ENCODE results near the gene ITK.

ITK gene

GRCh38 chr5:157292599-157292998, 112.0 kb downstream of the ITK start:
- Histone ChIP-seq H3K27me3 (ENCODE audit: insufficient read depth, poor library complexity, severe bottlenecking) (no peaks in the 10 kb centered on the region), H3K27ac (replicated peaks) (no peak overlapping the region), H3K4me3 (replicated peaks; ENCODE audit: insufficient read depth, low read length) (no peak overlapping the region)
- DNase-seq (ENCODE audit: low read depth in 1 of 2, low spot score in 1 of 2) = no peak
- TF ChIP-seq SPI1 (IDR thresholded peaks at IDR 0.05; ENCODE audit: borderline replicate concordance, low read depth) (no peak), POLR2AphosphoS5 (IDR thresholded peaks at IDR 0.05; ENCODE audit: low read depth) (no peak), REST (IDR thresholded peaks at IDR 0.05; ENCODE audit: insufficient replicate concordance, low read depth) (no peak), GABPA (IDR thresholded peaks at IDR 0.05; ENCODE audit: low read depth) (no peak), CTCF (IDR thresholded peaks at IDR 0.05; ENCODE audit: insufficient read depth, low read length) (no peak)

GRCh38 chr5:157294407-157295091, 113.9 kb downstream of the ITK start:
- H3K27ac ChIP-seq (replicated peaks) = no peak overlapping the region
- DNase-seq (ENCODE audit: low read depth in 1 of 2, low spot score in 1 of 2) = no peak
- no peak for TF ChIP-seq REST (IDR thresholded peaks at IDR 0.05; ENCODE audit: insufficient replicate concordance, low read depth)
- no peak for TF ChIP-seq CTCF (IDR thresholded peaks at IDR 0.05; ENCODE audit: insufficient read depth, low read length)
- TF ChIP-seq GABPA (IDR thresholded peaks at IDR 0.05; ENCODE audit: low read depth) = no peak
- no peak for TF ChIP-seq POLR2AphosphoS5 (IDR thresholded peaks at IDR 0.05; ENCODE audit: low read depth)
- no peak for TF ChIP-seq SPI1 (IDR thresholded peaks at IDR 0.05; ENCODE audit: borderline replicate concordance, low read depth)
- H3K27me3 ChIP-seq (ENCODE audit: insufficient read depth, poor library complexity, severe bottlenecking) = no peaks in the 10 kb centered on the region
- H3K4me3 ChIP-seq (replicated peaks; ENCODE audit: insufficient read depth, low read length) = no peak overlapping the region

- Histone ChIP-seq H3K4me3 (replicated peaks; ENCODE audit: insufficient read depth, low read length) (no peak overlapping the region), H3K27me3 (ENCODE audit: insufficient read depth, poor library complexity, severe bottlenecking) (no peaks in the 10 kb centered on the region), H3K27ac (replicated peaks) (no peak overlapping the region)
- DNase-seq (ENCODE audit: low read depth in 1 of 2, low spot score in 1 of 2) = no peak
- TF ChIP-seq SPI1 (IDR thresholded peaks at IDR 0.05; ENCODE audit: borderline replicate concordance, low read depth) = no peak
- TF ChIP-seq REST (IDR thresholded peaks at IDR 0.05; ENCODE audit: insufficient replicate concordance, low read depth) = no peak
- TF ChIP-seq POLR2AphosphoS5 (IDR thresholded peaks at IDR 0.05; ENCODE audit: low read depth) = no peak
Observed at GRCh38 chr5:157295247-157295646, 114.6 kb downstream of the ITK start.

All from HL-60 (cell line).